Gastrocnemius medialis (tissue), 4 donors: ENCODE results near the gene SEMA3C.

ENCODE experiments used
- POLR2A ChIP-seq, 2 donors: fragments of 450-650 bp; IDR thresholded peaks; one replicate each; pipeline ENCODE4 v1.6.1; 2017; ENCODE audit warnings: antibody characterized with exemption in 2 of 2, mild to moderate bottlenecking in 2 of 2, moderate library complexity in 2 of 2
- TF ChIP-seq, protein P1 (sequence below), 5 experiments: fragments of 450-650 bp in 3 of 5; fragments of 200-600 bp in 2 of 5; sonication (generic) in 2 of 5; IDR thresholded peaks in 4 of 5; conservative IDR thresholded peaks in 1 of 5; 1 replicate in 4 of 5; 2 replicates in 1 of 5; pipeline ENCODE4 v1.5.1; 2016 to 2019; ENCODE audit warnings: antibody characterized with exemption in 5 of 5, mild to moderate bottlenecking in 3 of 5, moderate library complexity in 3 of 5

DNA sequence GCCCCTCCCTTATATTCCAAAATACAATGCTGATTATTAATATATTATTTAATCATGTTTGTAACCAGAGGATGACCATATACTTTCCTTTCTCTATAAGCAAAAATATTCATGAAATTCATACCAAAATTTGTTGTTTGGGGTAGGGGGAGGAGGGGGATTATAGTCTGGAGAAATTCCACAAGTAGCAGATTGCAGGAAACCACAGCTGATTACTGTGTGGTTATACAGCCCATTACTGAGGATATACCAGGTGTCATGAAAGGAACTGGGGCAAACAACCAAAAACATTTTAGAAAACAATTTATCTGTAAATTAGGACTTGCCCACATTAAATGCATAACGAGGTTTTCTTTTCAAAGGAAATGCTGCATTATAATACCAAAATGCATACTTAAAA is 50.3 kb downstream of the SEMA3C start:
- TF ChIP-seq, protein P1, sequence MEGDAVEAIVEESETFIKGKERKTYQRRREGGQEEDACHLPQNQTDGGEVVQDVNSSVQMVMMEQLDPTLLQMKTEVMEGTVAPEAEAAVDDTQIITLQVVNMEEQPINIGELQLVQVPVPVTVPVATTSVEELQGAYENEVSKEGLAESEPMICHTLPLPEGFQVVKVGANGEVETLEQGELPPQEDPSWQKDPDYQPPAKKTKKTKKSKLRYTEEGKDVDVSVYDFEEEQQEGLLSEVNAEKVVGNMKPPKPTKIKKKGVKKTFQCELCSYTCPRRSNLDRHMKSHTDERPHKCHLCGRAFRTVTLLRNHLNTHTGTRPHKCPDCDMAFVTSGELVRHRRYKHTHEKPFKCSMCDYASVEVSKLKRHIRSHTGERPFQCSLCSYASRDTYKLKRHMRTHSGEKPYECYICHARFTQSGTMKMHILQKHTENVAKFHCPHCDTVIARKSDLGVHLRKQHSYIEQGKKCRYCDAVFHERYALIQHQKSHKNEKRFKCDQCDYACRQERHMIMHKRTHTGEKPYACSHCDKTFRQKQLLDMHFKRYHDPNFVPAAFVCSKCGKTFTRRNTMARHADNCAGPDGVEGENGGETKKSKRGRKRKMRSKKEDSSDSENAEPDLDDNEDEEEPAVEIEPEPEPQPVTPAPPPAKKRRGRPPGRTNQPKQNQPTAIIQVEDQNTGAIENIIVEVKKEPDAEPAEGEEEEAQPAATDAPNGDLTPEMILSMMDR (IDR thresholded peaks at IDR 0.05 in 4 of 5, conservative IDR thresholded peaks at IDR 0.05 in 1 of 5) = no peak
- no peak for TF ChIP-seq POLR2A (IDR thresholded peaks at IDR 0.05)
